HG03558 (cell line): ENCODE results near the gene TMEM132C.

Source experiments
- ATAC-seq: cut with Tn5 transposase; IDR thresholded peaks from one replicate; pipeline ENCODE4 v1.9.1; 2021; ENCODE audit warnings: moderate number of reproducible peaks; ENCODE audit not compliant: unreplicated experiment; ENCODE audit errors: extremely low read depth

Gene TMEM132C

GRCh38 chr12:128743916-128744315, 476.9 kb downstream of the TMEM132C start:
- ATAC-seq = no peak

GRCh38 chr12:128745772-128746689, 479.1 kb downstream of the TMEM132C start:
- ATAC-seq = no peak

- no peak for ATAC-seq
Observed at GRCh38 chr12:128747441-128747840, 480.5 kb downstream of the TMEM132C start.

- ATAC-seq = no peak
Observed at GRCh38 chr12:128752386-128752785, 485.4 kb downstream of the TMEM132C start.

- ATAC-seq = no peak
Observed at GRCh38 chr12:128753438-128753837, 486.5 kb downstream of the TMEM132C start.

- ATAC-seq = no peak
Observed at GRCh38 chr12:128754275-128754674, 487.3 kb downstream of the TMEM132C start.

- ATAC-seq = no peak
Observed at GRCh38 chr12:128755566-128755965, 488.6 kb downstream of the TMEM132C start.
